HG02678 (cell line): Measurements from ENCODE around the gene TNFSF13.

Experiments used
- ATAC-seq: cut with Tn5 transposase; IDR thresholded peaks from one replicate; pipeline ENCODE4 v1.9.1; 2021; ENCODE audit warnings: mild to moderate bottlenecking, moderate library complexity; ENCODE audit not compliant: unreplicated experiment

TNFSF13 gene

GRCh38 chr17:7551396-7551795, 7.2 kb upstream of the TNFSF13 start:
- ATAC-seq: no peak

GRCh38 chr17:7552621-7553051, 5.9 kb upstream of the TNFSF13 start:
- ATAC-seq: peak; percentile 66

GRCh38 chr17:7553356-7553755, 5.2 kb upstream of the TNFSF13 start:
- ATAC-seq: no peak

GRCh38 chr17:7555320-7555948, 3.1 kb upstream of the TNFSF13 start:
- no peak for ATAC-seq

- no peak for ATAC-seq
Observed at GRCh38 chr17:7556627-7557026, 1.9 kb upstream of the TNFSF13 start.

- ATAC-seq: no peak
Observed at GRCh38 chr17:7557147-7557764, 1.3 kb upstream of the TNFSF13 start.

GRCh38 chr17:7557775-7558543, 591 bp upstream of the TNFSF13 start:
- peak; percentile 27 for ATAC-seq

GRCh38 chr17:7559320-7560171, 996 bp downstream of the TNFSF13 start:
- no peak for ATAC-seq

GRCh38 chr17:7560172-7561027, 1.9 kb downstream of the TNFSF13 start:
- no peak for ATAC-seq

GRCh38 chr17:7561028-7561575, 2.6 kb downstream of the TNFSF13 start:
- ATAC-seq: peak; percentile 46

- ATAC-seq: peak; percentile 63
Observed at GRCh38 chr17:7561589-7562207, 3.1 kb downstream of the TNFSF13 start, which contains the start of gene SENP3. TSS of gene SENP3 (plus strand) at chr17:7561919. CDS start at chr17:7563077, 1,158 bp downstream.

- ATAC-seq: peak; percentile 9
Observed at GRCh38 chr17:7562208-7562605, 3.7 kb downstream of the TNFSF13 start.

GRCh38 chr17:7563115-7563869, 4.7 kb downstream of the TNFSF13 start:
- ATAC-seq: no peak

GRCh38 chr17:7569571-7569970, 11.0 kb downstream of the TNFSF13 start:
- ATAC-seq: no peak

- no peak for ATAC-seq
Observed at GRCh38 chr17:7570351-7570750, 11.8 kb downstream of the TNFSF13 start.

- ATAC-seq: no peak
Observed at GRCh38 chr17:7572338-7572587, 13.7 kb downstream of the TNFSF13 start.

GRCh38 chr17:7572588-7573323, 14.2 kb downstream of the TNFSF13 start:
- ATAC-seq: peak; percentile 87
